GM20431 (cell line): Measurements from ENCODE around the gene RPL37A.

ENCODE experiments used
- in situ Hi-C: fragments of 300-500 bp; cut with MseI, MboI; formaldehyde crosslinking; loops from one replicate; pipeline ENCODE4 v1.15.0; 2020; ENCODE audit warnings: low sequenced_read_pairs; ENCODE audit not compliant: unreplicated experiment

RPL37A gene

GRCh38 chr2:216507220-216508160 is 8.8 kb downstream of the RPL37A start:
- in situ Hi-C loops: no loop called here

GRCh38 chr2:216508229-216508628 is 9.6 kb downstream of the RPL37A start:
- in situ Hi-C loops: no loop called here

DNA sequence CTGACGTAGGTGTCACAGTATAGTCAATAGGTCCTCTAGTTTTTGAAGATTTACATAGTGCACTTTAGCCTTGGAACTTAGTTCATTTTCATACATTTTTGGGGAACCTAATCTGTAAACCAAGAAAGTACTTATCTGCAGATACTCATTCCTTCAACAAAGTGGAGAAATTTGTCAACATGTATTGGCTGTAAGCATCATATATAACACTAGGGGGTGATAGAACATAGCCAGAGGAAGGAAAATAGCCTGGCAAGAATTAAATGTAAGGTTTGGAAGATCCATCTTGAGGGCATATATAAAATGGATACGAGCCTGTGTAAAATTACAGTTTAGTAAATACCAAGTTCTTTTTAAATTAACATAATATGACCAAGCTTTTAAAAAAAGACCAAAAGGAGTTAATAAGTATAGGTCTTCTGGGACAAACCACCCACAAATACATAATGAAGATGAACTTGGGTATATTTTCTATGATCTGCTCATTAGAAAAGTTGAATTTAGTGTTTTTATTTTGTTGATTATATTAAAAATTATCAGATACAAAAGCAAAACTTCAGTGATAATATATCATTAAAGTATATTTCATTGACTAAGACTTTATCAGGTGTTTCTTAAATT is 18.2 kb downstream of the RPL37A start:
- in situ Hi-C loops: loop anchor here (10.0 kb wide), 1 partner anchor 148 kb away; no protein-coding TSS in a partner anchor

- in situ Hi-C loops: loop anchor here (10.0 kb wide), 1 partner anchor 147 kb away; no protein-coding TSS in a partner anchor
These were observed 19.0 kb downstream of the RPL37A start for GRCh38 chr2:216517447-216518225.

DNA sequence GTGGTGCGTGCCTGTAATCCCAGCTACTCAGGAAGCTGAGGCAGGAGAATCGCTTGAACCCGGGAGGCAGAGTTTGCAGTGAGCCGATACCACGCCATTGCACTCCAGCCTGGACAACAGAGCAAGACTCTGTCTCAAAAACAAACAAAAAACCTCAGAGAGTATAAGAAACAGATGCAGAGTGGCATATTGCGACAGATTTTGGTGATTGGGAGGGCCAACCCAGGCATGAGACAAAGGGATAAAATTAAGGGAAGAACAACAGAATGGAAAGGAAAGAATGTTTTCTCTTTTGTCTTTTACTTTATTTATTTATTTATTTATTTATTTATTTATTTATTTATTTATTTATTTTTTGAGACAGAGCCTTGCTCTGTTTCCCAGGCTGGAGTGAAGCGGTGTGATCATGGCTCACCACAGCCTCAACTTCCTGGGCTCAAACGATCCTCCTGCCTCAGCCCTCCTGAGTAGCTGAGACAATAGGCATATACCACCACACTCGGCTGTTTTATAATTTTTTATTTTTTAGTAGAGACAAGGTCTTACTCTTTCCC is 20.0 kb downstream of the RPL37A start:
- in situ Hi-C loops: loop anchor here (10.0 kb wide), 1 partner anchor 146 kb away; no protein-coding TSS in a partner anchor

DNA sequence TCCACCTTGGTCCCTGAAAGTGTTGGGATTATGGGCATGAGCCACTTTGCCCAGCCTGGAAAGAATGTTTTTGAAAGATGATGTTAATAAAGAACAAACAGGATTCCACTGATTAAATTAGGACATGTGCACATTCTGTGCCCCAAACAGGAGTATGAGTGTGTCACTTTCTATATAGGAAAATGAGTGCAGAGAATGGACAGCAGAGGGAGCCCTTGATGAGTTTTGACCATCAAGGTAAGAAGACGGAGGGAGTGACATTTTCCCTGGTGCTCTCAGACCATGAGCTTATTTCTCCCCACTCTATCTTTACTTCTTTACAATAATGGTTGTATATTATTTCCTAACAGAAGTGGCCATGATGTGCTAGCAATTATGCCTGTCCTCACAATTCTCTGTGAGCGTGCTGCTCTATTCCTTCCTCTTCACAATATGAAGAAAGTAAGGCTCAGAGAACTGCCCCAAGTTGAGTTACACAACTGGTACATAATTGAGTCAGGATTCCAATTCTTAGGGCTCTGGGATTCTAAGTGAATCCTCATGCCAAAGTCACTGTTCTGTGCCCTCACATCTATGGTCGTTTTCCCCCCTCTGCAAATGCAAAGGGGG is 20.6 kb downstream of the RPL37A start:
- in situ Hi-C loops: loop anchor here (10.0 kb wide), 1 partner anchor 146 kb away; no protein-coding TSS in a partner anchor

GRCh38 chr2:216520112-216520511 is 21.5 kb downstream of the RPL37A start:
- in situ Hi-C loops: no loop called here

- in situ Hi-C loops: no loop called here
These were observed 24.4 kb downstream of the RPL37A start for GRCh38 chr2:216522892-216523502.

DNA sequence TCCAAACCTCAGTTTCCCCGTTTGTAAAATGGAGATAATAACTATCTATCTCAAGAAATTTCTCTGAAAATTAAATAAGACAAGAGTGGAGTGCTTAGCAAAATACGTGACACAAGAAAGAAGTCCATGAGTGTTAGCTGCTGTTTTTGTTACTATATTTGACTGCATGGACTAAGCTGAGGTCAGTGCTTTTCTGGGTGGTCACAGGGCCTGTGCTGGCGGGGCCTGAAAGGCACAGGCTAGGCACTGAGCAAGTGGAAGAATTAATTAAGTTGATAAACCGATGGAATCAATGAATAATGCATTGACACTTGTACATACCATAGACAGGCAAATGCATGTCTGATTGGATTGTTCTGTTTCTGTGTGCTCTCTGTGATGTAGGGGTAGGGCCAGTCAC is 27.3 kb downstream of the RPL37A start:
- in situ Hi-C loops: no loop called here

DNA sequence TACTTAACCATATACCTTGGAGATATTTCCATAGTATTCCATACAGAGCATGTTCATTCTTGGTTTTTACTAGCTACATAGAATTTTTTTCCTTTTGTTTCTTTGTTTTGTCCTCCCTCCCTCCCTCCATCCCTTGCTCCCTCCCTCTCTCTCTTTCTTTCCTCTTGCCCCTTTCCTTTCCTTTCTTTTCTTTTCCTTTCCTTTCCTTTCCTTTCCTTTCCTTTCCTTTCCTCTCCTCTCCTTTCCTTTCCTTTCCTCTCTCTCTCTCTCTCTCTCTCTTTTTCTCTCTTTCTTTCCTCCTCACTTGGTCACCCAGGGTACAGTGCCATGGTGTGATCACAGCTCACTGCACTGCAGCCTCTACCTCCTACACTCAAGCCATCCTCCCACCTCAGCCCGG is 28.3 kb downstream of the RPL37A start:
- in situ Hi-C loops: no loop called here

DNA sequence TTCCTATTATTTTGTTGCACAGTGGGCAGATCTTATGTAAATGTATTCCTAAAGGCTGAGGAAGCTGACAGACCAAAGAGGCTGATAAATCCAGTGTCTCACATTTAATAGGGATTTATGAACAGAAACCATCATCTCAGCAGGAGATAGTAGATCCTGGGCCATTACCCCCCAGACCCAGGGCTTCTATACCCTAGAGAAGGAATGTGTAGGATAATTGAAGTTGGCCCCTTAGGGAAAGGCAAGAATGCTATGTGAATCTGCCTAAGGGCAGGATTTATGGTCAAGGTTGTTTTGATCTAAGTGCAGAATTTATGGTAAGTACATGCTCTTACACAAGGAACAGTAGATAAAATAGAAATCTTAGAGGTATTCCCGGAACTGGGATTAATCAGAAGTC is 29.0 kb downstream of the RPL37A start:
- in situ Hi-C loops: no loop called here

DNA sequence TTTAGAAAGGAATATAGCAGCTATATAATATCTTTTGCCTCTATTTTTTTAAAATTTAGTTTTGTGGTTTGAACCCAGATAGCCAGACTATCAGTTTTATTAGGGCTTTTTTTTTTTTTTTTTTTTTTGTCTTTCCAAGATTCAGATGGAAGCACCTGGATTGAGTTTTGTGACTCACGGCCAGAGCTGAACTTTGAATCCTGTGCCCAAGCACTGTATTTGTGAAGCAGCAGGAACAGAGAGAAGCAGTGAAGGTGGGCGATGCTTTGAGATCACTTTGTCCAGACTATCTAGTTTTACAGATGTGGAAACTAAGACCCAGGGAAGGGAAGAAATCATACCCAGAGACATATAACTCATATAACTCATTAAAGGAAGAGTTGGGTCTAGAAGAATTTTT is 33.9 kb downstream of the RPL37A start:
- in situ Hi-C loops: no loop called here

DNA sequence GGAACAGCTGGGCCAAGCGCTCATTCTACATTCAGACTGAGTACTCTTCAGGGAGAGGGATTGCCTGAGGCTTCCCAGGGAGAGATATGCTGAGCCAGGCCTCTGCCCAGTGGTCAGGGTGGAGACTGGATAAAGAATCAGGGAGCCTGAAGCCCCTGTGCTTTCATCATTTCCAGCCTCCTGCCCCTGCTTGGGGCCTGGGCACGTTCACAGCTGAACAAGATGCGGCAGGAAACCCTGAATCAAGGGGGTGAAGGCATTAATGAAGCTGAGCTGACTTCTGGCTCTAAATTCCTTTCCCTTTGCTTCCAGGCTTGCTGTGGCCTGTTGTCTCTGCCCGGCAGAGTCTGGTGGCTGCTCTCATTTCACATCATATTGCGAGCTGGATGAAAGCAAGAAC is 35.0 kb downstream of the RPL37A start:
- in situ Hi-C loops: no loop called here

GRCh38 chr2:216534809-216535208 is 36.2 kb downstream of the RPL37A start:
- in situ Hi-C loops: no loop called here

GRCh38 chr2:216535454-216535995 is 36.9 kb downstream of the RPL37A start:
- in situ Hi-C loops: no loop called here

GRCh38 chr2:216536734-216537210 is 38.1 kb downstream of the RPL37A start:
- in situ Hi-C loops: no loop called here

- in situ Hi-C loops: no loop called here
These were observed 38.7 kb downstream of the RPL37A start for GRCh38 chr2:216537366-216537765.

DNA sequence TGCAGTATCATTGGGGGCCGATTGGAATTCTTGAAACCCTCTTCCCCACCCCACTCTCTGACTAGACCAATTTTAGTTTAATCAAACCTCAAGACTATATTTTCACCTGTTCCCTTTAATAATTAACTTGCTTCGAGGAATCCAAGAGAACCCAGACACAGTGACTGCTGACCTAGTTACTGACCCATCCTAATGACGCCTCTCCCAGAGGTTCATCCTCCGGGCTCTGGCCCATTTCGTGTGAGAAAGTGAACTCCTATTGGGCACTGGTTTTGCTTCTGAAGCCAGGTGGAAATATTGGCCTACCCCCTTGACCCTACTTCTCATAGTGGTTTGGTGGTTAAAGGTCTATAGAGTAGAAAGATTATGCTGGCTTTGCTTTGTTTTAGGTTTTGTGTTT is 39.9 kb downstream of the RPL37A start:
- in situ Hi-C loops: no loop called here

DNA sequence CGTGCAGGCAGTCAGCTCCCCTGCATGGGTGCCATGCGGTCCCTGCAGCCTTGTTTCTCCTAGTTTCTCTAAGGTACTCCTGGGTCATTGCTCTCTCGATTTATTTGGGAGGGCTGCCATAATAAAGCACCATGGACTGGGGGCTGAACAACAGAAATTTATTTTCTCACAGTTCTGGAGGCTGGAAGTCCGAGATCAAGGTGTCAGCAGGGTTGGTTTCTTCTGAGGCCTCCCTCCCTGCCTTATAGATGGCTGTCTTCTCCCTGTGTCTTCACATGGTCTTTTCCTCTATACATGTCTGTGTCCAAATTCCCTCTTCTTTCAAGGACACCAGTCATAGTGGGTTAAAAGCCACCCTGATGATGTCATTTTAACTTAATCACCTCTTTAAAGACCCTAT is 40.5 kb downstream of the RPL37A start:
- in situ Hi-C loops: no loop called here
